Liver (tissue), 9 donors: ENCODE measurements around the gene STIM1. TPM values are rescaled to one million over a fixed set of nuclear protein-coding genes. Genes with fewer than 3 reads are reported as not detected.

ENCODE experiments used
- DNase-seq: peaks from one replicate; pipeline ENCODE4 v3.0.0-alpha.2; 2017; ENCODE audit warnings: low spot score
- H3K27ac ChIP-seq, 2 donors: one replicate each; pipeline ENCODE4 v1.7.0; 2013; ENCODE audit warnings: inconsistent platforms in 2 of 2, low read length in 2 of 2, control low read depth in 1 of 2, low read depth in 1 of 2, mild to moderate bottlenecking in 1 of 2
- H3K27me3 ChIP-seq, 4 donors: one replicate each; pipeline versions ENCODE4 v1.6.1 to v1.7.0; 2013; ENCODE audit warnings: low read length in 3 of 4, inconsistent platforms in 1 of 4, mild to moderate bottlenecking in 1 of 4, moderate library complexity in 1 of 4; ENCODE audit not compliant: control insufficient read depth in 4 of 4, insufficient read depth in 4 of 4
- H3K36me3 ChIP-seq, 4 donors: one replicate each; pipeline versions ENCODE4 v1.6.1 to v1.7.0; 2013; ENCODE audit warnings: low read length in 3 of 4, mild to moderate bottlenecking in 3 of 4, low read depth in 1 of 4, moderate library complexity in 1 of 4; ENCODE audit not compliant: control insufficient read depth in 4 of 4, insufficient read depth in 3 of 4
- H3K4me1 ChIP-seq, 4 donors: one replicate each; pipeline versions ENCODE4 v1.6.1 to v1.7.0; 2013; ENCODE audit warnings: low read length in 3 of 4, mild to moderate bottlenecking in 3 of 4, moderate library complexity in 1 of 4; ENCODE audit not compliant: control insufficient read depth in 4 of 4, insufficient read depth in 4 of 4
- H3K4me3 ChIP-seq, 3 donors: one replicate each; pipeline versions ENCODE4 v1.6.1 to v1.7.0; 2013; ENCODE audit warnings: low read length in 3 of 3, control low read depth in 1 of 3, low read depth in 1 of 3, mild to moderate bottlenecking in 1 of 3
- H3K9ac ChIP-seq, 2 donors: one replicate each; pipeline ENCODE4 v1.7.0; 2013; ENCODE audit warnings: low read length in 2 of 2, mild to moderate bottlenecking in 2 of 2, moderate library complexity in 2 of 2, control low read depth in 1 of 2, low read depth in 1 of 2
- H3K9me3 ChIP-seq, 4 donors: one replicate each; pipeline versions ENCODE4 v1.6.1 to v1.7.0; 2013; ENCODE audit warnings: low read length in 3 of 4; ENCODE audit not compliant: control insufficient read depth in 4 of 4
- EGR1 ChIP-seq, 2 donors: IDR thresholded peaks; 2 replicates each; pipeline ENCODE4 v1.6.1; 2016 to 2018; ENCODE audit warnings: antibody characterized with exemption in 2 of 2, low read depth in 2 of 2
- FOXA1 ChIP-seq: IDR thresholded peaks from 2 replicates; pipeline ENCODE4 v1.6.1; 2016; ENCODE audit warnings: antibody characterized with exemption
- FOXA2 ChIP-seq: IDR thresholded peaks from 2 replicates; pipeline ENCODE4 v1.6.1; 2016; ENCODE audit warnings: antibody characterized with exemption
- GABPA ChIP-seq, 2 donors: IDR thresholded peaks in 1 of 2; conservative IDR thresholded peaks in 1 of 2; 2 replicates each; pipeline ENCODE4 v1.6.1; 2016; ENCODE audit warnings: antibody characterized with exemption in 2 of 2, mild to moderate bottlenecking in 1 of 2, moderate library complexity in 1 of 2
- HNF4A ChIP-seq, 2 donors: conservative IDR thresholded peaks; 2 replicates each; pipeline ENCODE4 v1.6.1; 2016; ENCODE audit warnings: antibody characterized with exemption in 2 of 2, mild to moderate bottlenecking in 2 of 2
- HNF4G ChIP-seq: IDR thresholded peaks from 2 replicates; pipeline ENCODE4 v1.6.1; 2016; ENCODE audit warnings: antibody characterized with exemption
- JUND ChIP-seq, 2 donors: IDR thresholded peaks; 2 replicates each; pipeline ENCODE4 v1.6.1; 2016; ENCODE audit warnings: antibody characterized with exemption in 2 of 2
- NR2F2 ChIP-seq: IDR thresholded peaks from 2 replicates; pipeline ENCODE4 v1.6.1; 2016; ENCODE audit warnings: antibody characterized with exemption
- RAD21 ChIP-seq, 2 donors: IDR thresholded peaks; 2 replicates each; pipeline ENCODE4 v1.6.1; 2016; ENCODE audit warnings: antibody characterized with exemption in 2 of 2, mild to moderate bottlenecking in 2 of 2
- RXRA ChIP-seq, 2 donors: IDR thresholded peaks; 2 replicates each; pipeline ENCODE4 v1.6.1; 2017 to 2018; ENCODE audit warnings: antibody characterized with exemption in 2 of 2, mild to moderate bottlenecking in 1 of 2
- TAF1 ChIP-seq: conservative IDR thresholded peaks from 2 replicates; pipeline ENCODE4 v1.6.1; 2016; ENCODE audit warnings: antibody characterized with exemption, mild to moderate bottlenecking
- YY1 ChIP-seq: IDR thresholded peaks from 2 replicates; pipeline ENCODE4 v1.6.1; 2016; ENCODE audit warnings: antibody characterized with exemption, mild to moderate bottlenecking
- WGBS: extraction: QIAGEN DNeasy Blood & Tissue Kit; methylation state at CpG from one replicate; pipeline ENCODE4 v1.1.7; 2013; 5-methylcytosine and 5-hydroxymethylcytosine counted together
- polyA plus RNA-seq, 2 donors: library from polyadenylated mRNA; stranded (reverse) in 1 of 2; unstranded in 1 of 2; fragments of 200-250 nt in 1 of 2; fragments of >200 nt in 1 of 2; fragmentation: Nextera tagmentation in 1 of 2; extraction: Ambion mirVana in 1 of 2; gene quantifications; one replicate each; pipeline versions ENCODE4 v1.2.1 to v1.2.3, GENCODE V29; 2013 to 2015
- total RNA-seq, 2 donors: library from RNA; depleted of rRNA; stranded (reverse); fragments of >200 nt; gene quantifications; one replicate each; pipeline ENCODE4 v1.2.3, GENCODE V29; 2014
- TF ChIP-seq, protein P1 (sequence below): IDR thresholded peaks from 2 replicates; pipeline ENCODE4 v1.6.1; 2016; ENCODE audit warnings: antibody characterized with exemption, mild to moderate bottlenecking
- TF ChIP-seq, protein P2 (sequence below): IDR thresholded peaks from 2 replicates; pipeline ENCODE4 v1.6.1; 2016; ENCODE audit warnings: antibody characterized with exemption
- TF ChIP-seq, protein P3 (sequence below): fragments of 150-350 bp; IDR thresholded peaks from 2 replicates; pipeline ENCODE4 v1.5.1; 2017; ENCODE audit warnings: improper control_type of control experiment, low read depth, low read length; ENCODE audit not compliant: missing input control
- donor health status: healthy.
- donor health status: healthy.
- donor health status: healthy.
- donor health status: healthy.
- donor health status: healthy.

STIM1 gene
- total and polyA plus RNA-seq, 4 donors: 19.7 to 42.9 (median 25.1) TPM

DNA sequence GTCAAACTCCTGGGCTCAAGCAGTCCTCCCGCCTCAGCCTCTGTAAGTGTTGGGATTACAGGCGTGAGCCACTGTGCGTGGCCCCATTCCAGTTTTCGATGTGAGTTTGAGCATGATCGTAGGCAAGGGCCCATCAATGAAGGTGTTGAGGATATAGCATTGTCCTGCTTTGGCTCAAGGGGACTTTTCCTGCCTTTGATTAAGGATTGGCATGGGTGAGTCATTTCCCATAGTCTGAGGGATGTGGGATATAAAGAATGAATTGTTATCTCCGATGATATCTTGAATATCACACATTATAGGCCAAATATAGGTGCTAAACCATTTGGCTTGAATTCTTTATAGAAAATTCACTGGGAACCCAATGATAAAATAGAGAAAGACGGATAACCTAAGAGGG, 30.4 kb downstream of the STIM1 start:
- H3K4me1 ChIP-seq: peaks cover 8 to 21% (median 12%) of the 10 kb centered on the region in 4 donors
- TF ChIP-seq, protein P1, sequence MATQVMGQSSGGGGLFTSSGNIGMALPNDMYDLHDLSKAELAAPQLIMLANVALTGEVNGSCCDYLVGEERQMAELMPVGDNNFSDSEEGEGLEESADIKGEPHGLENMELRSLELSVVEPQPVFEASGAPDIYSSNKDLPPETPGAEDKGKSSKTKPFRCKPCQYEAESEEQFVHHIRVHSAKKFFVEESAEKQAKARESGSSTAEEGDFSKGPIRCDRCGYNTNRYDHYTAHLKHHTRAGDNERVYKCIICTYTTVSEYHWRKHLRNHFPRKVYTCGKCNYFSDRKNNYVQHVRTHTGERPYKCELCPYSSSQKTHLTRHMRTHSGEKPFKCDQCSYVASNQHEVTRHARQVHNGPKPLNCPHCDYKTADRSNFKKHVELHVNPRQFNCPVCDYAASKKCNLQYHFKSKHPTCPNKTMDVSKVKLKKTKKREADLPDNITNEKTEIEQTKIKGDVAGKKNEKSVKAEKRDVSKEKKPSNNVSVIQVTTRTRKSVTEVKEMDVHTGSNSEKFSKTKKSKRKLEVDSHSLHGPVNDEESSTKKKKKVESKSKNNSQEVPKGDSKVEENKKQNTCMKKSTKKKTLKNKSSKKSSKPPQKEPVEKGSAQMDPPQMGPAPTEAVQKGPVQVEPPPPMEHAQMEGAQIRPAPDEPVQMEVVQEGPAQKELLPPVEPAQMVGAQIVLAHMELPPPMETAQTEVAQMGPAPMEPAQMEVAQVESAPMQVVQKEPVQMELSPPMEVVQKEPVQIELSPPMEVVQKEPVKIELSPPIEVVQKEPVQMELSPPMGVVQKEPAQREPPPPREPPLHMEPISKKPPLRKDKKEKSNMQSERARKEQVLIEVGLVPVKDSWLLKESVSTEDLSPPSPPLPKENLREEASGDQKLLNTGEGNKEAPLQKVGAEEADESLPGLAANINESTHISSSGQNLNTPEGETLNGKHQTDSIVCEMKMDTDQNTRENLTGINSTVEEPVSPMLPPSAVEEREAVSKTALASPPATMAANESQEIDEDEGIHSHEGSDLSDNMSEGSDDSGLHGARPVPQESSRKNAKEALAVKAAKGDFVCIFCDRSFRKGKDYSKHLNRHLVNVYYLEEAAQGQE: no peak
- TF ChIP-seq EGR1 (IDR thresholded peaks at IDR 0.05; ENCODE audit: low read depth in 2 of 2) (no peak), RXRA (IDR thresholded peaks at IDR 0.05) (no peak), RAD21 (IDR thresholded peaks at IDR 0.05) (no peak), YY1 (no peak)
- TF ChIP-seq, protein P2, sequence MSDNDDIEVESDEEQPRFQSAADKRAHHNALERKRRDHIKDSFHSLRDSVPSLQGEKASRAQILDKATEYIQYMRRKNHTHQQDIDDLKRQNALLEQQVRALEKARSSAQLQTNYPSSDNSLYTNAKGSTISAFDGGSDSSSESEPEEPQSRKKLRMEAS: no peak
- no peak overlapping the region for H3K4me3 ChIP-seq
- DNase-seq: no peak
- H3K9ac ChIP-seq: no peak overlapping the region
- H3K9me3 ChIP-seq: no peaks in the 10 kb centered on the region
- no peaks in the 10 kb centered on the region for H3K36me3 ChIP-seq
- no peak overlapping the region for H3K27ac ChIP-seq
- H3K27me3 ChIP-seq: no peaks in the 10 kb centered on the region
- 95% methylated on average over 7 of the region's 7 CpGs for WGBS

DNA sequence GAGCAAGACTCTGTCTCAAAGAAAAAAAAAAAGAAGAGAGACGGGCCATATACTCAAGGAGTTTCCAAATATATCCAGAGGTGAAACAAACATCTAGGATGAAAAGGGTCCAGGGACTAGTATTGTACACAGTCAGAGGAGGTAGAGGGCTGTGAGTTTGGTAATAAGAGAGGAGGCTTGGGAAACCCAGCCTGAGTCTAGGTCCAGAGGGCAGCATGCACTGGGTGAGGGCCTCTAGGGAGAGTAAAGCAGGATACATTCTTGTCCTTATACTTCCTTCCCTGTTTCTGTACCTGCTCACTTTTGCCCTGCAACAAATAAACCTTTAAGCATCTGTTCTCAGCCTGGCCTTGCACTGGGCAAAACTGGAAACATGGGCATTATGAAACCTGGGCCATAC, 31.5 kb downstream of the STIM1 start:
- H3K36me3 ChIP-seq: peaks cover 0 to 2% (median 0%) of the 10 kb centered on the region in 4 donors
- no peak for DNase-seq
- H3K9ac ChIP-seq: no peak overlapping the region
- no peak overlapping the region for H3K4me3 ChIP-seq
- TF ChIP-seq JUND (IDR thresholded peaks at IDR 0.05) (no peak), RAD21 (IDR thresholded peaks at IDR 0.05) (peak in 1 of 2 donors; percentile 23), HNF4G (peak; percentile 36), FOXA1 (no peak), HNF4A (conservative IDR thresholded peaks at IDR 0.05) (peak; percentile 62 to 77)
- no peak overlapping the region for H3K27ac ChIP-seq
- H3K27me3 ChIP-seq: no peaks in the 10 kb centered on the region
- no peaks in the 10 kb centered on the region for H3K9me3 ChIP-seq
- 85% methylated on average over 1 of the region's 1 CpG for WGBS
- peaks cover 7 to 19% (median 11%) of the 10 kb centered on the region in 4 donors for H3K4me1 ChIP-seq

DNA sequence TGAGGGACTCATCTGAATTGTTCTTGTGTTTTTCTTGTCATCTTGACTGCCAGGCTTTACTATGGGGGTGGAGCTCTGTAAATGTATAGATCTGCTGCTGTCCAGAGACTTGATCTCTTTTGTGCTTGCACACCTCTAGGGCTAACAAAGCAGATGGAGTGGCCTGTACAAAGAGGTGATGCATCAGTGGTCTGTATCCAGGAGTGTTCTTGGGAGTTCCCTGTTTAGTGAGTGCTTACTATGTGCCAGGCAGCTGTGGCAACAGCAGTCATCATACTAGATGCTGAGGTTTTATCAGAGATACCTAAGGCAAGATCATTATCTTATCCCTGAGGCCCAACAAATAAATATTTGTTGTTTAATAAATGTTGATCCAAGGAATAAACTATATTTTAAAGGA, 33.4 kb downstream of the STIM1 start:
- Histone ChIP-seq H3K9ac (no peak overlapping the region), H3K36me3 (peaks cover 0 to 2% (median 0%) of the 10 kb centered on the region in 4 donors), H3K9me3 (no peaks in the 10 kb centered on the region), H3K27me3 (no peaks in the 10 kb centered on the region), H3K4me3 (no peak overlapping the region), H3K27ac (no peak overlapping the region), H3K4me1 (peaks cover 10 to 35% (median 17%) of the 10 kb centered on the region in 4 donors)
- no peak for DNase-seq
- no peak for TF ChIP-seq NR2F2
- TF ChIP-seq FOXA1: no peak
- no peak for TF ChIP-seq TAF1
- no peak for TF ChIP-seq YY1
- TF ChIP-seq, protein P2: no peak
- no peak for TF ChIP-seq FOXA2
- no peak for TF ChIP-seq RAD21 (IDR thresholded peaks at IDR 0.05)
- no peak for TF ChIP-seq GABPA (IDR thresholded peaks at IDR 0.05 in 1 of 2, conservative IDR thresholded peaks at IDR 0.05 in 1 of 2)
- no peak for TF ChIP-seq JUND (IDR thresholded peaks at IDR 0.05)
- TF ChIP-seq, protein P3, sequence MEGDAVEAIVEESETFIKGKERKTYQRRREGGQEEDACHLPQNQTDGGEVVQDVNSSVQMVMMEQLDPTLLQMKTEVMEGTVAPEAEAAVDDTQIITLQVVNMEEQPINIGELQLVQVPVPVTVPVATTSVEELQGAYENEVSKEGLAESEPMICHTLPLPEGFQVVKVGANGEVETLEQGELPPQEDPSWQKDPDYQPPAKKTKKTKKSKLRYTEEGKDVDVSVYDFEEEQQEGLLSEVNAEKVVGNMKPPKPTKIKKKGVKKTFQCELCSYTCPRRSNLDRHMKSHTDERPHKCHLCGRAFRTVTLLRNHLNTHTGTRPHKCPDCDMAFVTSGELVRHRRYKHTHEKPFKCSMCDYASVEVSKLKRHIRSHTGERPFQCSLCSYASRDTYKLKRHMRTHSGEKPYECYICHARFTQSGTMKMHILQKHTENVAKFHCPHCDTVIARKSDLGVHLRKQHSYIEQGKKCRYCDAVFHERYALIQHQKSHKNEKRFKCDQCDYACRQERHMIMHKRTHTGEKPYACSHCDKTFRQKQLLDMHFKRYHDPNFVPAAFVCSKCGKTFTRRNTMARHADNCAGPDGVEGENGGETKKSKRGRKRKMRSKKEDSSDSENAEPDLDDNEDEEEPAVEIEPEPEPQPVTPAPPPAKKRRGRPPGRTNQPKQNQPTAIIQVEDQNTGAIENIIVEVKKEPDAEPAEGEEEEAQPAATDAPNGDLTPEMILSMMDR: no peak
